Stimulated activated CD4-positive, alpha-beta T cell treated with anti-CD3 and anti-CD28 coated beads, Interleukin-12 subunit alpha, Interleukin-12 subunit beta, amount 100 ng/mL, for 48 hours (primary cell): Measurements from ENCODE around the gene CDH13.

ENCODE experiments used
- DNase-seq, 3 donors: peaks; one replicate each; pipeline ENCODE4 v3.0.0-alpha.2; 2020; ENCODE audit warnings: low read depth in 2 of 3, low spot score in 1 of 3

Gene CDH13

DNA sequence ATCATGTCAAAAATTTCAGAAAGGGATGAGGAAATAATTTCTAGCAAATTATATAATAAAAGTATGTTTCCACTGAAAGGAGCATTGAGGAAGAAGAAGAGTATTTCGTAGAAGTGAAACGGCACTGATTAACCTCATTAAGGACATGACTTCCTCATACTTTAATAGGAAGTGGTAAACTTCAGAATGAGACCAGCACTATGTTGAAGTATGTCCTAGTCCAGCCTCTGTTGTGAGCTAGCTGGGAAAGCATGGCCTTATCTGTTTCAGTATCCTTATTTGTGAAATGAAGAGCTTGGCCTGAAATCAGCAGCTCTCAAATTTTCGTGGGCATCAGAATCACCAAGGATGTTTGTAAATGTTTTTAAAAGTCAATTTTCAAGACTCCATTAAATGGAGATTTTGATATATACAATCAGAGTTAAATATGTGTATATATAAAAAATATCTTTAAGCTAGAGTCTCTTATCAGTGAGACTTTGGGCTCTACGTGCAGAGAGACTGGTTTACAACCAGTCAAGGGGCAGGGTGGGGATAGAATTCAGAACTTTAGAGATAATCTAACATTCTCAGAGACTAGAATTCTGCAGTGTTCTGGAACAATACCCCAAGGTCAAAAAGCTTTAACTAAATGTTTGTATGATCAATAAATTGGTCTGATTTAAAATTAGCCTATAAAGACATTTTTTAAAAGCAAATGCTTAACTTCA lies 365.4 kb downstream of the CDH13 start:
- DNase-seq = no peak

DNA sequence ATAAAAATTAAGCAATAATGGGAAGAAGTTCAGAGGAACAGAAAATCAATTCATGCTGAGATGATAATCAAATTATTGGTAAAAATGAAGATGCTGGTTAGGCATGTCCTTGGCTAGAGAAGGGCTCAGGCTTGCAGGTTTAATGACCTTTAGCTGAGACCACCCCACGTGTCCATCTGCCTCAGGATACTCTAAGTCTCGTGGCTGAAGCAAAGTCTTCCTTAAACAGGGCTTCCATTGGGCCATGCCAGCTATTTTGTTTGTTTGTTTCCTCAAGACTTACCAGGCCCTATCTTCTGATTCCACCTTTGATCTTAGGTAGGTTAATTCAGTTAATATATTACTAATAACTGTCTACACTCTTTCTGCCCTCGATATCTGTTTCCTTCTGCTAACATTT lies 366.0 kb downstream of the CDH13 start:
- no peak for DNase-seq

DNA sequence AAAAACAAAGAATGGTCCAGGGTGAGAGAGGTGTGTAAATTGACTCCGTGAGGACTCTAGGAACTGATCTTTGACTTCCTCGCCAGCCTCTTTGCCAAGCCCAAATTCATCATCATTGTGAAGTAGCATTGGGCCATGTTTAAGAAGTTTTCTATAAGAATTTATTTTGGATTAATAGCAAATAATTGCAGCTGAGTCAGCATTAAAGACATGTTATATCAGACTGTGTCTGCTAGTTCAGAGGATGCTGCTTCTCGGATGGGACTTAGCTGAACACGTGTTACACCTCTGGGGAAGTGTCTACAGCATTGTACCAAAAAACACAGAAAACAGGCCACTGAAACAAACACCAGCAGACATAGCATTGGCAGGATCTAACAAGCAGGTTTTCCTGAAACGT lies 366.6 kb downstream of the CDH13 start:
- no peak for DNase-seq

DNA sequence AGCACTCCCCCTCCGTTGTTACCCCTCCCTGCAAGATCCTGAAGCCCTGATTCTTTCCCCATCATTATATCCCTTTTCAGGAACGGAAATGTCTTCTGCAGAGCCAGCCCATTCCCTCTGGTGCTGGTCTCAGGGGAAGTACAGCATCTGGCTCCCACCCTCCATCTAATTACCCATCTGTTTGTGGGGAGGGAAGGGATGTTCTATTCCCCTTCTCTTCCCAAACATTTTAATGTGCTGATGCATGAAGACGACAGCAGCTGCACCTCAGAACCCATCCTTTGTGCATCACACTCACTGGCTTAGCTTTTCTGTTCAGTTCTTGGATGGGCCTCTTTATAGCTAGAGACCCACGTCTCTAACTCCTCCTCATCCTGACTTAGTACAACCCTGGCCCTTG lies 367.2 kb downstream of the CDH13 start:
- DNase-seq = no peak

DNA sequence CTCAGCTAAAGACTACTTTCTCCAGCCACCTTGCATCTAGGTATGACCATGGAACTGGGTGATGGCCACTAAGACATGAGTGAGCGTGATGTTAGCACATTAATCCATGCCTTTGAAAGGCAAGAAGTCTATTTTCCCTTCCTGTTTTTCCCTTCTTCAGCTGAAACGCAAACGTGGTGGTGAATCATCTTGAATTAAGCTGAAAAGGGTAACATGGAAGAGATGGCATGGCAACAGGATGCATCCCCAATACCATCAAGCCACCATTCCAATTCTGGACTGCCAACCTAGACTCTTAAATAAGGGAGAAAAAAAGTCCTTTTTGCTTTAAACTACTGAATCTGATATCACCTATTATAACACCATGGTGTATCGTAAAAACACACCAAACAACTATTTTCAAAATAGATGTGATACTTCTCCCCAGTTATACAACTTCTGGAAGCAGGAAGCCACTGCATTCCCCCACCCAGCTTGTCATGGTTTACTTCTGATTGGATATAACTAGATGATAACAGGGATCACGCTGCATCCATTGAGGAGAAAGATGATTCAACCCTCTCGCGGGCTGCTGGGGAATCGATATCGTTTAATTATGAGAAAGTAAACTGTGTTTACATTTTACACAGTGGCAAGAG lies 368.6 kb downstream of the CDH13 start:
- no peak for DNase-seq

DNA sequence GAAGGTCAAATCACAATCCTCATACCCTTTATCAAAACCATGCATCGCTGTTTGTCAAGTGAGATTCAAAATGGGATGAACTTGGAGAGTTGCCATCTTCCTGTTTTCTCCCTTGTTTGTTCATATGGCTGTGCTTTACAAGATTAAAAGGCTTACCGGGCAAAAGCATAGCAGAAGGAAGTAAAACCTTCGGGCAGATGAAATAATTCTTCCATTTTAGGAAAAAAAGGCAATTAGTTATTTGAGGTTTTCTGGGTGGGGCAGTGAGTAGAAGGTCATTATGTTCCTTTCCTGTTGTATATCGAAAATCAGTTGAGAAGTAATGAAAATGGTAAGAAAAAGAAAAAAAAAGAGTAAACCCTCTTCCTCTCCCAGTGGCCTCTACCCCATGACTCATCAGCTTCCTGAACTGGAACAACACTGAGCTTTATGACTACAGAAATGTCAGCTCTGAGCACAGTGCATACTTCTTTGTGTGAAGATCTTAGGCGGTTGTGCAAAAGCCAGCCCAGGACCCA lies 369.2 kb downstream of the CDH13 start:
- DNase-seq = no peak

DNA sequence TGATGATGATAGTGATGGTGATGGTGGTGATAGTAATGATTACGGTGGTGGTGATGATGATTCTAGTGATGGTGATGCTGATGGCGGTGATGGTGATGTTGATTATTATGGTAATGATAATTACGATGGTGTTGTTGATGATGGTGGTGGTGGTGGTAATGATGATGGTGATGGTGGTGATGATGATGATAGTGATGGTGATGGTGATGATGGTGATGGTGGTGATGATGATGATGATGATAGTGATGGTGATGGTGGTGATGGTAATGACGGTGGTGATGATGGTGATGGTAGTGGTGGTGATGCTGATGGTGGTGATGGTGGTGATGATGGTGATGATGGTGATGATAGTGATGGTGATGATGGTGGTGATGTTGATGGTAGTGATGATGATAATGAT lies 370.0 kb downstream of the CDH13 start:
- no peak for DNase-seq

DNA sequence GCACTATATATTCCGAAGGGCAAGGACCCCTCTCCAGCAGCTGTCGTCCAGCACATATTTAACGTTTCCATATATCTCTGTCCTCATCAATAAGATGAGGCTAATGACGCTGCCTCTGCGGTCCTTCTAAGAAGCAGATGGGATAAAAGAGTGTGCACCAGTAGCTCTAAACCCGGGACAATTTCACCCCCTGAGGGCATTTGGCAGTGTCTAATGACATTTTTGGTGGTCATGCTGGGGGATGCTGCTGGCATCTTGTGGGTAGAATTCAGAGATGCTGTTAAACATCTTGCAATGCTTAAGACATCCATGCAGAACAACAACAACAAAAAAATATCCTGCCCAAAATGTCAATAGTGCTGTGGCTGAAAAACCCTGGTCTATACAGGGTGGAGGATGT lies 372.9 kb downstream of the CDH13 start:
- DNase-seq = no peak

DNA sequence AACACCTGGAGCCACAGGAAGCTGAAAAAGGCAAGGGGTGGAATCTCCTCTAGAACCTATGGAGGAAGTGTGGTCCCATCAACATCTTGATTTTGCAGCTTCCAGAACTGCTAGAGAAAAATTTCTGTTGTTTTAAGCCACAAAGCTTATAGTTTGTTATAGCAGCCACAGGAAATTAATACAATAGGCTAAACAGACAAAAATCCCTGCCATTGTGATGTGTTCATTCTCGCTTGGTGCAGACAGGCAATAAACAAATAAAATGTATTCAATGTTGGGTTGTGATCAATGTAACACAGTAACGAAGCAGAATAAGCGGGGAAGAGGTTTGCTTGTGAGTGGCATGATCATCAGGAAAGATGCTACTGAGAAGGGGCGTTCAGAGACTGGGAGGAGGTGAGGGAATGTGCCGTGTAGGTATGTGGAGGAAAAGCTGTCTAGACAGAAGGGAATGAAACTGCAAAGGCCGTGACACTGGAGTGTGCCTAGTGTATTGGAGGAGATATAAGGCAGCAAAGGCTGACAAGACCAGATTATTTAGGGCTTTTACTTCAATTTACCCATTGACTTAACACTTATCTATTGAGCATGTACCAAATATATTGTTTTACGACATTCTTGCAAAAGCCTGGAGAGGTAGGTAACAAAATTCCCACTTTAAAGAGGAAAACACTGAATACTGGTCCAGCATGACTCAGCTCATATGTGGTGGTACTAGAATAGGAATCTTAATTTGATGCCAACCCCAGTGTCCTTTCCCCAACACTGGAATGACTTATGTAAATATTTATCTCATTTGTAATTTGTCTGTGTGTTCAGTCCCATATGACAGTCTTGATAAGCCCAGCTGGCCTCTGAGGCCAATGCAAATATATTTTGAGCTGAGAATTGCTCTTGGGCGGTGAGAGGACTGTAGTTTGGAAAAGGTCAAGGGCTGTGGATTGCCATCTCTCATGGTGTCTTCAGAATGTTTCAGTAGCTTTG lies 375.9 kb downstream of the CDH13 start:
- DNase-seq = no peak

DNA sequence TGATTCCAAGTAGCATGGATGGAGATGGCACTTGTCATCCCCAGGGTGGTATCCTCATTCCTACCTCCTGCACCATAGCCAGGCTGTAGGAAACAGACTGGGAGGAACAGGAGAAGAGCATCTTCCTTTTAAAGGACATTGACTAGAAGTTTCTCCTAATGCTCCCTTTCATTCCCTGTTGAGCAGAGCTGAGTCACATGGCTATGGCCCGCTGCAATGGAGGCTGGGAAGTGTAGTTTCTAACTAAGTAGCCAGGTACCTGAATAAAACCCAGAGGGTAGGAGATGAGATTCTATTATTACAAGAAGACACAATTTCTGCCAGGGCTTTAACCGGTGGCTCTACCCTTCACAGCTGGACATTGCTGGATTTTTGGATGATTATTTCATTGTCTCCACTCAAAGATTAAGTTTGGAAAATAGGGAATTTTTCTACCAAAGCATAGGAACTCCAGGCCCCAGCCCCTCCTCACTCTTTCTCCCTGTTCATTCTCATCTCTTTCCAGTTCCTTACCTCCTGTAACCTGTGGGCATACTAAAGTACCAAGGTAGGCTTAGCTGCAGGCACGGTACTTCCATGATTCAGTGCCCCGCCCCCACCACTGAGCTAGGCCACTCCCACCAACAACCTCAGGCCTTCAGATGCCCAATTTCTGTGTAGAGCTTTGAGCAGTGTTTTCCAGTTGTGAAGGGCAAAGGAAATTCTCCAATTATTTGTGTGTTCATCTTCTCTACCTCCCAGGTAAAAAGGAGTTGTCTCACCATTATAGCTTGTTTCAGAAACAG lies 378.3 kb downstream of the CDH13 start:
- no peak for DNase-seq

DNA sequence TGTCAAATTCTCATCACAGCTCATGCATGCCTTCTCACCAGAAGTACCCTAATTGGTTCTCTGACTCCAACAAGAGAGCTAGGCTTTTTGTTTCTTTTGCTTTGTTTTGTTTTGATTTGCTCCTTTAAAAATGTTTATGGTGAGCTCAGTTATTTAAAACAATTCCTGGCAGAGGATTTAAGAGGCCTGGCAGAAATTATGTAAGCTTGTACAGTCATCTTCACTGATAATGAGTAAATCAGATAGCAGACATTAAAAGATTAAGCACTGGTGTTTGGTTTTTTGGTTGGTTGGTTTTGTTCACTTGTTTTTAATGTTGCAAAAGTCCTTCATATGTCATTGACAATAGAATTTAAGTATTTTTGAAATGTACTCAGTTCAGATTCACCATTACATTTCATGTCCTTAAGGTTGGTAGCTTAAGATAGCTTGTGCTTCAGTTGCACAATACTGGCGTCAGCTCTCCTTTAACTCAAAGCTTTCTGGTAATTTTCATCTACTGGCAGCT lies 378.9 kb downstream of the CDH13 start:
- no peak for DNase-seq

DNA sequence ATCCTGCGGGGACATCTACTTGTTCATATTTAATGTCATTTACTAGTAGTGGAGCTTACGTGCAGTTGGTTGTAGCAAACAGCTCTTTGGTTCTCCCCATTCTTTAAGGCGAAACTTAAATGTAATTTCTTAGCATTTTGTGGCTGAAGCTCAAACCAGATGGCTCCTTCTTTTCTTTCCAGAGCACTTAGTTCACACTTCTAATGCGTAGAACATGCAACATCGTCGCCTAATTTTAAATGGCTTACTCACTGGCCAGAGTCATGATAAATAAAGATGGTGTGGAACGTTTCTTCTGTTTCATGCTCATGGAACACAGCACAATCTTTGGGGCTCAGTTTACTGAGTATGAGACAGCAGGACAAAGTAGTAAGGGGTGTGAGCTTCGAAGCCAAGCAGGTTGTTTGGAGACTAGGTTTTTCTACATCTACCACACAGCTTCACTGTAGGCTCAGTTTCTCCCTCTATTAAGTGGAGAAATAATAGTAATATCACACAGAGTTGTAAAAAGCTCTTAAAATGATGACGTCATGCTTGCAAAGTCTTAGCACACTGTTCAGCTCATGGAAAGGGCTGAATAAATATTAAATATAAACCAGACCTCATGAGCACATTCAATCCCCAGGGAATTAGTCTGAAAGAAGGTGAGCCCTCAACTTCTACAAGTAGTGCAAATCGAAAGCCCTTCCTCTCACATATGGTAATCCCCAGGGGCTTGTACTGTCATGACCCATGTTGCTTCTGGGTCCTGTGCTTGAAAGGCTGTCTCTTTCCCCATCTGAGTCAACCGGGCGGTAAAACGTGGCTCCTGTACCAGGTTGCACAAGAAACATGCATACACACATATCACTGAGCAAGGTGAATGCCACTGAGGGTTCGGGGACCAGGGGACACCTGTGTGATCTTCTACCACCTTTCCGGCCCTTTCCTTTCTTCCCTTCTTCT lies 384.3 kb downstream of the CDH13 start:
- DNase-seq = no peak

DNA sequence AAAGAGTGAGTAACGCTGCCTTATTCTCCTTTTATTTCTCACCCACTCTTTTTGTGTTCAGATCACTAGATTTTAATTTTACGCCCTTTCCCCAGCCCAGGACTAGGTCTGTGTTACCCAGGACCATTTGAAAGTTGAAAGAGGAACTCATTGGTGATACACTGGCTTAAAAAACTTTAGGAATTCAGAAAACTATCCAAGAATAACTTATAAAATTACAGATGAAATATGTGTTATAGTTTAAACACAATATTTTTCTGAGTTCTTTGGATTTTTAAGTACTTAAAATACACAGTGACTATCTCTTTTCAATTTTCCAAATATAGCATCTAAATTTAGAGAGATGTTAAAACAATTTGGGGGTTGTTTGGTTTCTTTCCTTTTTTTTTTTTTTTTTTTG lies 385.2 kb downstream of the CDH13 start:
- DNase-seq = no peak

DNA sequence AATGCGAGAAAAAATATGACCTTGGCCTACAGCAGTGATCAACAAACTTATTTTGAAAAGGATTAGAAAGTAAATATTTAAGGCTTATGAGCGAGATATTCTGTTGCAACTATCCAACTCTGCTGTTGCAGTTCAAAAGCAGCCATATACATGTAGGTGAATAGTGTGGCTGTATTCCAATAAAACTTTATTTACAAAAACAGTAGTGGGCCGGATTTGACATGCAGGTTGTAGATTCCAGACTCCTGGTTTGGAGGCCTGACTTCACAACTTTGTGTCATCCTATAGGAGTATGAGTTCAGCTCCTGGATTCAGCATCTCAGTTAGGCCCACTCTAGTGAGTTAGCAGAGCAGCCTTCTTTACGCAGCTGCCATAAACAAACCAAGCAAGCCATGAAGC lies 386.3 kb downstream of the CDH13 start:
- DNase-seq = no peak

DNA sequence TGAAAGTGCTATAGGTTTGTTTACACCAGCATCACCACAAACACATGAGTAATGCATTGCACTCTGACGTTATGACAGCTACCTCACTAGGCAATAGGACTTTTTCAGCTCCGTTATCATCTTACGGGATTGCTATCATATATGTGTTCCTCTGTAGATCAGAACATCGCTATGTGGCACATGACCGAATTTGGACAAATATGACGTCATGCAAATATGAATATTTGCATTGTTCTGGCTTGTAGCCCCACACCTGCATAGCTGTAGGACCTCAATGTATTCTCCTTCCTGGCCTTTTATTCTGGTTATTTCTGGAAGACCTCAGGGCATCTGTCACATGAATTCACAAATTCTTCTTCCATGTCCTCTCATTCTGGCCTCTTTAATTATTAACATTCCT lies 393.2 kb downstream of the CDH13 start:
- no peak for DNase-seq

DNA sequence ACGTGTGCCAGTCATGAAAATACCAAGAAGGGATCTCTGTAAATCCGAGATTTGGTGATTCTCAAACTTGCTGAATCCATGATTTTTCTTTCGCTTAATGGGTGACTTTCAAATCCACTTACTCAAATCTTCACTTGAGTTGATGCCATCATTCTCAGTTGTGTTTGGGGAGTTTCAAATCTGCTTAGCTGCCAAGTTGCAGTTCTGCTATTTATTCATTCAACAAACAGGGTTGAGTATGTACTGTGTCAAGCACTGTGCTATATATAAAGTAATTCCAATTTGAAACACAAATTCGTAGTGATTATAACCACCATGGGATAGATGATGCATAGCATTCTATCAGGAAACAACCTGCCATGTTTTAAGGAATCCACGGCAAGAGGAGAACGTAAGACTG lies 394.3 kb downstream of the CDH13 start:
- DNase-seq = no peak

DNA sequence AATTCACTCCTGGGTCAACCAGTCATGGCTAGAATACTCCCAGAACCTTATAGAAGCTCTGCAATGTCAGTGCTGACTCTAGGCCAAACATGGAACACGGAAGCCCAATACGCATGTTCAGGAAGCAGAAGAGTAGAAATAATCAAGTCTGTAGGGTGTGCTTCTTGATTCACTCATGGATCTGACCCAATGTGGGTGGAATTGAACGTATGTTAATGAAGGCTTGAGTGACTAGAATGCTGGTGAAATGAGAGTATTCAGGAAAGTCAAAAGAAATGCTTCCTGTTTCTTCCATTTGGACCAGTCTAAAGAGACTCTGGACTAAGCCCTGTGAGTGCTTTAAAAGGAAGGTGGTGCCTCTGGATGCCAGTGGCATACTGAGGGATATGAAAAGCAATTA lies 395.0 kb downstream of the CDH13 start:
- DNase-seq = no peak

DNA sequence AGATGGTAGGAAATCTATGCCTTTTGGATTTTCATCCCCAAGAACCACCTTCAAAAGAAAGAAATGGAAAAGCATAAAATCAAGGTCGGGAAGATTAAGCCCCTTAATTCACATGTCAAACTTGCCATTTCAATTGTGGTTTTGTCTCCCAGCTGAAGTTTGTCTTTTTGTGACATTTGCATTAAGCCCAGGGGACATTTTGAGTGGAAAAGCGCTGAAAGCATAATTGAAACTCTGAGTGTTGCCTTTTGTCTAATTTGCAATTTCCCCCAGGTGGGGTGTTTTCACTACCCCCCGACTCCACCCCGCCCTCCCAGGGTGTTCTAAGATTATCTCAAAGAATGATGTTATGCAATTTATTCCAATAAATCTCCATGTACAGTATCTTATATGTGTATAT lies 396.2 kb downstream of the CDH13 start:
- no peak for DNase-seq

DNA sequence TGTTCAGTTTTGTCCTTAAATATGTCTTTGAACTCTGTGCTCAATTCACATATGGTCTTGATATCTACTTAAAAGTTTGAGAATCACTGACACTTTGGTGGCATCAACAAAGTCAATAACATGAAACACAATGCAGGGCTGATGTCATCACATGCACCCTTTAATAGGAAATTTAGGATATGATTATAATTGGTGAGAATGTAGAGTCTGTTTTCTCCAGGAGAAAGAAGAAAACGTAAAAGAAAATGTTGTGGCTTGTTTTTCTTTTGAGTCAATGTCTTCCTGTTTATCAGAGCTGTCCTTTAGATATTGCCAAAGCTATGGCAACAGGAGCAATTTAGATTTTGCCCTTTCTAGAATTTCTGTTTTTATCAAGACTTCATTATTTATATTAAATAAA lies 396.9 kb downstream of the CDH13 start:
- DNase-seq = no peak

DNA sequence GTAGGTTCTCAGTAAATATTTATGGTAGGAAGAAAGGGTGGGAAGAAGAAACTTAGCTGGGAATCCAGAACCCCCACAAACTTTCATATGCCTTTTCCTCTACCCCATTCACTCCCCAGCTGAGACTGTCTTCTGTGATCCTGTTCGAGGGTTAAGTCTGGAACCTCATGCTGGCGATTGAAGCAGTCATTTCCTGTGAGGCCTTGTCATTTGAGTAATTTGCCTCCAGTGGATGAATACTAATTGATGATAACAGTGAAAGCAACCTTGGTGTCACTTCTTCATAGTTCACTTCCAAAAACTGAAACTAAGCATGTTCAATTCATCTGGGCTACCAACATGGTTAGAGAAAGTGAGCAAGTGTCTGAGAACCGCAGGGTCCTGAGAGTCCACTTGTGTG lies 401.2 kb downstream of the CDH13 start:
- DNase-seq = no peak
